Ovary (tissue), 3 donors: ENCODE data around the gene NPAS3.

Experiments
- CTCF ChIP-seq, 3 donors: fragments of 450-650 bp in 2 of 3; fragments of 200-600 bp in 1 of 3; IDR thresholded peaks; one replicate each; pipeline versions ENCODE4 v1.5.1 to v1.8.0; 2016 to 2022; ENCODE audit warnings: antibody characterized with exemption in 3 of 3, mild to moderate bottlenecking in 1 of 3
- EP300 ChIP-seq: sonication (generic); formaldehyde crosslinking; IDR thresholded peaks from one replicate; pipeline ENCODE4 v1.6.1; 2017; ENCODE audit warnings: antibody characterized with exemption
- donor health status: DM: no; HTN: no; CAD: no.

- no peak for TF ChIP-seq CTCF (IDR thresholded peaks at IDR 0.05)
- no peak for TF ChIP-seq EP300
Observed at GRCh38 chr14:33362934-33363333, 424.3 kb downstream of the NPAS3 start.
